Measurements from ENCODE around the gene ERI2. TPM values are rescaled to one million over a fixed set of nuclear protein-coding genes. Genes with fewer than 3 reads are reported as not detected.
"Not testable (repeated sequence)": the region's sequence is repeated elsewhere in the genome, so short reads cannot be mapped to it uniquely, and the experiment has no call there.

ERI2 gene
- total RNA-seq, 2 experiments from 2014 or later: 16.1 to 17.7 TPM

- intact Hi-C loops (cut with micrococcal nuclease): no loop called here
- Mint-ChIP-seq H3K4me3 (no peak overlapping the region), H3K9me3 (no peaks in the 10 kb centered on the region), H3K36me3 (ENCODE audit: low read depth) (peaks cover 1% of the 10 kb centered on the region), H3K27me3 (no peaks in the 10 kb centered on the region), H3K27ac (no peak overlapping the region), H3K4me1 (ENCODE audit: low read depth) (peaks cover 15% of the 10 kb centered on the region)
- CTCF ChIA-PET: no interaction called here
- POLR2A ChIA-PET: no interaction called here
- ATAC-seq (no peak), DNase-seq (no peak)
- no peak for TF ChIP-seq CTCF (IDR thresholded peaks at IDR 0.05)
Measured at GRCh38 chr16:20768818-20769217, 37.5 kb downstream of the ERI2 start.

- POLR2A ChIA-PET: no interaction called here
- Mint-ChIP-seq H3K36me3 (ENCODE audit: low read depth) (peaks cover 1% of the 10 kb centered on the region), H3K4me3 (no peak overlapping the region), H3K9me3 (no peaks in the 10 kb centered on the region), H3K27me3 (no peaks in the 10 kb centered on the region), H3K4me1 (ENCODE audit: low read depth) (peaks cover 18% of the 10 kb centered on the region), H3K27ac (no peak overlapping the region)
- DNase-seq (no peak), ATAC-seq (no peak)
- TF ChIP-seq CTCF (IDR thresholded peaks at IDR 0.05): no peak
- CTCF ChIA-PET: no interaction called here
- intact Hi-C loops (cut with micrococcal nuclease): no loop called here
Measured at GRCh38 chr16:20768121-20768520, 38.2 kb downstream of the ERI2 start.

GRCh38 chr16:20767577-20767976 lies 38.7 kb downstream of the ERI2 start:
- peaks cover 3% of the 10 kb centered on the region for H3K36me3 Mint-ChIP-seq (ENCODE audit: low read depth)
- H3K4me3 Mint-ChIP-seq: no peak overlapping the region
- POLR2A ChIA-PET: no interaction called here
- CTCF ChIA-PET: no interaction called here
- ATAC-seq (no peak), DNase-seq (no peak)
- H3K9me3 Mint-ChIP-seq: peaks cover 2% of the 10 kb centered on the region
- TF ChIP-seq CTCF (IDR thresholded peaks at IDR 0.05): no peak
- intact Hi-C loops (cut with micrococcal nuclease): no loop called here
- no peak overlapping the region for H3K27ac Mint-ChIP-seq
- no peaks in the 10 kb centered on the region for H3K27me3 Mint-ChIP-seq
- H3K4me1 Mint-ChIP-seq (ENCODE audit: low read depth): peaks cover 23% of the 10 kb centered on the region

GRCh38 chr16:20766294-20766693 lies 40.0 kb downstream of the ERI2 start:
- POLR2A ChIA-PET: interaction anchor here (0.7 kb wide), 1 partner anchor 191 kb away, joined by 4 read pairs; no protein-coding TSS in a partner anchor

GRCh38 chr16:20765732-20766131 lies 40.5 kb downstream of the ERI2 start:
- DNase-seq: no peak
- Mint-ChIP-seq H3K9me3 (peaks cover 3% of the 10 kb centered on the region), H3K27ac (no peak overlapping the region), H3K36me3 (ENCODE audit: low read depth) (peaks cover 6% of the 10 kb centered on the region), H3K4me3 (no peak overlapping the region), H3K4me1 (ENCODE audit: low read depth) (peaks cover 23% of the 10 kb centered on the region), H3K27me3 (no peaks in the 10 kb centered on the region)
- TF ChIP-seq CTCF (IDR thresholded peaks at IDR 0.05): no peak
- intact Hi-C loops (cut with micrococcal nuclease): no loop called here
- no peak for ATAC-seq
- CTCF ChIA-PET: interaction anchor here (0.7 to 2.3 kb wide), 5 partner anchors 8 to 41 kb away, joined by 3 to 8 read pairs (median 3); no protein-coding TSS in a partner anchor
- POLR2A ChIA-PET: interaction anchor here (1.0 kb wide), 1 partner anchor 24 kb away, joined by 3 read pairs; the partner anchor contains the start of gene THUMPD1

More at GRCh38 chr16:20766294-20766693, 40.0 kb downstream of the ERI2 start:
- H3K4me1 Mint-ChIP-seq (ENCODE audit: low read depth): peaks cover 23% of the 10 kb centered on the region
- intact Hi-C loops (cut with micrococcal nuclease): no loop called here
- H3K27me3 Mint-ChIP-seq: no peaks in the 10 kb centered on the region
- ATAC-seq (no peak), DNase-seq (no peak)
- peaks cover 3% of the 10 kb centered on the region for H3K9me3 Mint-ChIP-seq
- no peak overlapping the region for H3K4me3 Mint-ChIP-seq
- TF ChIP-seq CTCF (IDR thresholded peaks at IDR 0.05): no peak
- H3K36me3 Mint-ChIP-seq (ENCODE audit: low read depth): peaks cover 5% of the 10 kb centered on the region
- CTCF ChIA-PET: interaction anchor here (0.7 kb wide), 1 partner anchor 12 kb away, joined by 3 read pairs; no protein-coding TSS in a partner anchor
- H3K27ac Mint-ChIP-seq: no peak overlapping the region

GRCh38 chr16:20764448-20764847 lies 41.8 kb downstream of the ERI2 start:
- POLR2A ChIA-PET: interaction anchor here (1.1 to 2.9 kb wide), 2 partner anchors 14 to 42 kb away, joined by 3 to 13 read pairs; partner anchors contain the start of genes ERI2 and REXO5

More at GRCh38 chr16:20764448-20764847, 41.8 kb downstream of the ERI2 start:
- H3K27me3 Mint-ChIP-seq; ATAC-seq; intact Hi-C loops (cut with micrococcal nuclease); H3K9me3 Mint-ChIP-seq; H3K36me3 Mint-ChIP-seq (ENCODE audit: low read depth); H3K4me3 Mint-ChIP-seq; H3K27ac Mint-ChIP-seq; DNase-seq: not testable (repeated sequence)
- peaks cover 23% of the 10 kb centered on the region for H3K4me1 Mint-ChIP-seq (ENCODE audit: low read depth)
- CTCF ChIA-PET: interaction anchor here (0.7 to 2.3 kb wide), 7 partner anchors 9 to 1186 kb away, joined by 3 to 8 read pairs (median 3); no protein-coding TSS in a partner anchor
